ENCODE data around the gene RNU4-1.
"Not testable (repeated sequence)": the region's sequence is repeated elsewhere in the genome, so short reads cannot be mapped to it uniquely, and the experiment has no call there.

RNU4-1 gene

DNA sequence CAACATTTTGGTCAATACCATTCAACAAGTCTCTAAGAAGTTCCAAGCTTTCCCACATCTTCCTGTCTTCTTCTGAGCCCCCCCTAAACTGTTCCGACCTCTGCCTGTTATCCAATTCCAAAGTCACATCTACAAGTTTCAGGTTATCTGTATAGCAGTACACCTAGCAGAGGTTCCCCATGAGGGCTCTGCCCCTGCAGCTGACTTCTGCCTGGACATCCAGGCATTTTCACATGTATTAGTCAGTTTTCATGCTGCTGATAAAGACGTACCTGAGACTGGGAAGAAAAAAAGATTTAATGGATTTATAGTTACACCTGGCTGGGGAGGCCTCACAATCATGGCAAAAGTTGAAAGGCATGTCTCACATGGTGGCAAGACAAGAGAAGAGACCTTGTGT, 44.7 kb upstream of the RNU4-1 start:
- H3K4me1 ChIP-seq (ENCODE audit: control insufficient read depth, low read length): no peaks in the 10 kb centered on the region
- H3K27me3 ChIP-seq (ENCODE audit: control insufficient read depth, low read length): no peaks in the 10 kb centered on the region
- H3K4me3 ChIP-seq (ENCODE audit: low read length): no peak overlapping the region
- no peaks in the 10 kb centered on the region for H3F3A ChIP-seq (ENCODE audit: control insufficient read depth, insufficient read depth)
- no peaks in the 10 kb centered on the region for H3K79me2 ChIP-seq (ENCODE audit: control insufficient read depth, low read length)
- no peaks in the 10 kb centered on the region for H4K20me1 ChIP-seq (ENCODE audit: control insufficient read depth, insufficient read depth, low read depth, low read length)
- H3K9me3 ChIP-seq (ENCODE audit: control insufficient read depth, insufficient read depth, low read length): peaks cover 23% of the 10 kb centered on the region
- TF ChIP-seq, protein P1, sequence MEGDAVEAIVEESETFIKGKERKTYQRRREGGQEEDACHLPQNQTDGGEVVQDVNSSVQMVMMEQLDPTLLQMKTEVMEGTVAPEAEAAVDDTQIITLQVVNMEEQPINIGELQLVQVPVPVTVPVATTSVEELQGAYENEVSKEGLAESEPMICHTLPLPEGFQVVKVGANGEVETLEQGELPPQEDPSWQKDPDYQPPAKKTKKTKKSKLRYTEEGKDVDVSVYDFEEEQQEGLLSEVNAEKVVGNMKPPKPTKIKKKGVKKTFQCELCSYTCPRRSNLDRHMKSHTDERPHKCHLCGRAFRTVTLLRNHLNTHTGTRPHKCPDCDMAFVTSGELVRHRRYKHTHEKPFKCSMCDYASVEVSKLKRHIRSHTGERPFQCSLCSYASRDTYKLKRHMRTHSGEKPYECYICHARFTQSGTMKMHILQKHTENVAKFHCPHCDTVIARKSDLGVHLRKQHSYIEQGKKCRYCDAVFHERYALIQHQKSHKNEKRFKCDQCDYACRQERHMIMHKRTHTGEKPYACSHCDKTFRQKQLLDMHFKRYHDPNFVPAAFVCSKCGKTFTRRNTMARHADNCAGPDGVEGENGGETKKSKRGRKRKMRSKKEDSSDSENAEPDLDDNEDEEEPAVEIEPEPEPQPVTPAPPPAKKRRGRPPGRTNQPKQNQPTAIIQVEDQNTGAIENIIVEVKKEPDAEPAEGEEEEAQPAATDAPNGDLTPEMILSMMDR (IDR thresholded peaks at IDR 0.05; ENCODE audit: low read depth, low read length, poor library complexity, severe bottlenecking): no peak
- no peak for TF ChIP-seq EZH2phosphoT487 (IDR thresholded peaks at IDR 0.05; ENCODE audit: borderline replicate concordance, low read length)
- no peaks in the 10 kb centered on the region for H3K9me2 ChIP-seq (replicated peaks; ENCODE audit: control insufficient read depth, low read length)
- H3K36me3 ChIP-seq (ENCODE audit: control insufficient read depth, low read length): no peaks in the 10 kb centered on the region
- H3K27ac ChIP-seq (ENCODE audit: low read depth, low read length): no peak overlapping the region
- H3K4me2 ChIP-seq (ENCODE audit: low read length): no peak overlapping the region

DNA sequence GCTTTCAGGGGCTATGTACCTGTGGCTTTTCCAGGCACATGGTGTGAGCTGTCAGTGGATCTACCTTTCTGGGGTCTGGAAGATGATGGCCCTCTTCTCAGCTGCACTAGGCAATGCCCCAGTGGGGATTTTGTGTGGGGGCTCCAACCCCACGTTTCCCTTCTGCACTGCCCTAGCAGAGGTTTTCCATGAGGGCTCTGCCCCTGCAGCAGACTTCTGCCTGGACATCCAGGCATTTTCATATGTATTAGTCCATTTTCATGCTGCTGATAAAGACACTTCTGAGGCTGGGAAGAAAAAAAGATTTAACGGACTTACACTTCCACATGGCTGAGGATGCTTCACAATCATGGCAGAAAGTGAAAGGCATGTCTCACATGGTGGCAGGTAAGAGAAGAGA, 43.4 kb upstream of the RNU4-1 start:
- H3K79me2 ChIP-seq (ENCODE audit: control insufficient read depth, low read length); H3K27me3 ChIP-seq (ENCODE audit: control insufficient read depth, low read length); H3K36me3 ChIP-seq (ENCODE audit: control insufficient read depth, low read length); H3K4me2 ChIP-seq (ENCODE audit: low read length); H3K4me3 ChIP-seq (ENCODE audit: low read length); H3K9me2 ChIP-seq (replicated peaks; ENCODE audit: control insufficient read depth, low read length); H4K20me1 ChIP-seq (ENCODE audit: control insufficient read depth, insufficient read depth, low read depth, low read length); H3K27ac ChIP-seq (ENCODE audit: low read depth, low read length); H3K4me1 ChIP-seq (ENCODE audit: control insufficient read depth, low read length); H3F3A ChIP-seq (ENCODE audit: control insufficient read depth, insufficient read depth): not testable (repeated sequence)
- peaks cover 23% of the 10 kb centered on the region for H3K9me3 ChIP-seq (ENCODE audit: control insufficient read depth, insufficient read depth, low read length)

DNA sequence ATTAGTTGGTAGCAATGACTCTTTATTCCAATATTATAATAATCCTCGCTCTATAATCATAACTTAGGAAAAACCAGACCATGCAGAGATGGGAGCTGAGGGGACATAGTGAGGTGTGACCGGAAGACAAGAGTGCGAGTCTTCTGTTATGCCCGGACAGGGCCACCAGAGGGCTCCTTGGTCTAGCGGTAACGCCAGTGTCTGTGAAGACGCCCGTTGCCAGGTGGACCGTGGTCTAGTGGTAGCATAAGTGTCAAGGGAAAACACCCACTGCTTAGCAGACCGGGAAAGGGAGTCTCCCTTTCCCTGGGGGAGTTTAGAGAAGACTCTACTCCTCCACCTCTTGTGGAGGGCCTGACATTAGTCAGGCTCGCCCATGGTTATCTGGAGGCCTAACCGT, 42.4 kb upstream of the RNU4-1 start:
- not testable (repeated sequence) for H3K4me3 ChIP-seq (ENCODE audit: low read length); H3K27ac ChIP-seq (ENCODE audit: low read depth, low read length); H3K79me2 ChIP-seq (ENCODE audit: control insufficient read depth, low read length); H3F3A ChIP-seq (ENCODE audit: control insufficient read depth, insufficient read depth); H3K4me2 ChIP-seq (ENCODE audit: low read length); H3K4me1 ChIP-seq (ENCODE audit: control insufficient read depth, low read length); H4K20me1 ChIP-seq (ENCODE audit: control insufficient read depth, insufficient read depth, low read depth, low read length); H3K36me3 ChIP-seq (ENCODE audit: control insufficient read depth, low read length); H3K27me3 ChIP-seq (ENCODE audit: control insufficient read depth, low read length); H3K9me2 ChIP-seq (replicated peaks; ENCODE audit: control insufficient read depth, low read length)
- H3K9me3 ChIP-seq (ENCODE audit: control insufficient read depth, insufficient read depth, low read length): peaks cover 23% of the 10 kb centered on the region
- TF ChIP-seq, protein P1 (IDR thresholded peaks at IDR 0.05; ENCODE audit: low read depth, low read length, poor library complexity, severe bottlenecking): peak; percentile 57

DNA sequence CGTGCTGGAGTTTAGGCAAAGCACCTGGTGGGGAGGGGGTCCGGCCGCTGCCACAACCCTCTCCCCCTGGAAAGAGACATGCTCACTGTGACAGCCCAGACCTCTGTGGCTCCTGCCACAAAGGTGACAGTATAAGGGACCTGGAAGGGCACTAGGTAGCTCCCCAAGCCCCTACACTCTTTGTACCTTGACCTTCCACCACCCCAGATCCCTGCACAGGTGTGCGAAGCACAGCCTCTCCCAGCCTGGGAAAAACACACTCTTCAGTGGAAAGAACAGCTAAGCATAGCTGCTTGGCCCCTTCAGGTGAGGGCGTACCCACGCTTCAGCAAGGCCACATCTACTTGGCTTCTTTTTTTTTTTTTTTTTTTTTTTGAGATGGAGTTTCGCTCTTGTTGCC, 39.5 kb upstream of the RNU4-1 start:
- Histone ChIP-seq H3K27me3 (ENCODE audit: control insufficient read depth, low read length) (peaks cover 4% of the 10 kb centered on the region; the same call in 1 of the 2 replicates), H3K79me2 (ENCODE audit: control insufficient read depth, low read length) (no peaks in the 10 kb centered on the region), H3K36me3 (ENCODE audit: control insufficient read depth, low read length) (no peaks in the 10 kb centered on the region), H3K9me3 (ENCODE audit: control insufficient read depth, insufficient read depth, low read length) (peaks cover 15% of the 10 kb centered on the region), H3F3A (ENCODE audit: control insufficient read depth, insufficient read depth) (no peaks in the 10 kb centered on the region), H3K4me3 (ENCODE audit: low read length) (no peak overlapping the region), H3K4me1 (ENCODE audit: control insufficient read depth, low read length) (no peaks in the 10 kb centered on the region), H3K27ac (ENCODE audit: low read depth, low read length) (no peak overlapping the region), H3K9me2 (replicated peaks; ENCODE audit: control insufficient read depth, low read length) (no peaks in the 10 kb centered on the region), H3K4me2 (ENCODE audit: low read length) (no peak overlapping the region), H4K20me1 (ENCODE audit: control insufficient read depth, insufficient read depth, low read depth, low read length) (no peaks in the 10 kb centered on the region)
- TF ChIP-seq, protein P1 (IDR thresholded peaks at IDR 0.05; ENCODE audit: low read depth, low read length, poor library complexity, severe bottlenecking): no peak
- no peak for TF ChIP-seq EZH2phosphoT487 (IDR thresholded peaks at IDR 0.05; ENCODE audit: borderline replicate concordance, low read length)

Data from DOHH2 (cell line).